Left lung (tissue), 10 donors: Measurements from ENCODE around the gene DBT. TPM values are rescaled to one million over a fixed set of nuclear protein-coding genes. Genes with fewer than 3 reads are reported as not detected.

Experiments
- ATAC-seq: fragments of 200-7000 bp; cut with Tn5 transposase; one replicate; pipeline ENCODE4 v1.9.1; 2020; ENCODE audit warnings: moderate library complexity
- DNase-seq, 4 donors: peaks; one replicate each; pipeline ENCODE4 v3.0.0-alpha.2; 2013 to 2020
- H3K27ac ChIP-seq, 2 donors: fragments of 200-600 bp; sonication (generic) in 1 of 2; one replicate each; pipeline versions ENCODE4 v1.5.0 to v1.8.0; 2020 to 2021
- H3K27me3 ChIP-seq, 2 donors: fragments of 200-600 bp; sonication (generic) in 1 of 2; one replicate each; pipeline versions ENCODE4 v1.5.0 to v1.8.0; 2020 to 2021
- H3K36me3 ChIP-seq, 2 donors: fragments of 200-600 bp; sonication (generic) in 1 of 2; one replicate each; pipeline versions ENCODE4 v1.5.0 to v1.8.0; 2020 to 2021
- H3K4me1 ChIP-seq, 2 donors: fragments of 200-600 bp; one replicate each; pipeline ENCODE4 v1.8.0; 2021
- H3K4me3 ChIP-seq, 2 donors: fragments of 200-600 bp; sonication (generic) in 1 of 2; one replicate each; pipeline versions ENCODE4 v1.5.0 to v1.8.0; 2020 to 2021; ENCODE audit warnings: mild to moderate bottlenecking in 1 of 2
- H3K9me3 ChIP-seq, 2 donors: fragments of 200-600 bp; sonication (generic) in 1 of 2; one replicate each; pipeline versions ENCODE4 v1.5.0 to v1.8.0; 2020 to 2021
- CTCF ChIP-seq, 2 donors: fragments of 200-600 bp; sonication (generic) in 1 of 2; IDR thresholded peaks; one replicate each; pipeline versions ENCODE4 v1.5.0 to v1.8.0; 2021; ENCODE audit warnings: antibody characterized with exemption in 2 of 2
- intact Hi-C, 2 donors: fragments of 100-400 bp; cut with DNase I; formaldehyde crosslinking; loops; one replicate each; pipeline versions ENCODE4 v1.11.2 to v1.14.2; 2022
- microRNA-seq, 2 donors: library from miRNA; unstranded; fragments of <30 nt; microRNA quantifications; one replicate each; pipeline ENCODE4, GENCODE V29; 2019
- polyA plus RNA-seq, 6 donors: library from polyadenylated mRNA; unstranded; fragments of 120-200 nt; gene quantifications; one replicate each; pipeline ENCODE4 v1.2.1, GENCODE V29; 2013; ENCODE audit not compliant: insufficient read length in 6 of 6
- total RNA-seq, 2 donors: library from RNA; stranded (reverse); fragmentation: NEBNext Ultra II Directional; extraction: Animal tissue kit (Norgen Biotek cat#: 25700); gene quantifications; one replicate each; pipeline ENCODE4 v1.2.1, GENCODE V29; 2021
- donor health status: DM: no; HTN: yes; CAD: no.
- donor health status: DM: no; HTN: no; CAD: no.

The DBT gene
- total and polyA plus RNA-seq, 8 donors, result 15.9 to 23.0 (median 19.8) TPM

GRCh38 chr1:100141192-100141591 is 108.4 kb downstream of the DBT start:
- no peak for ATAC-seq
- H3K9me3 ChIP-seq, result no peaks in the 10 kb centered on the region
- H3K36me3 ChIP-seq, result peaks cover 4 to 93% of the 10 kb centered on the region in 2 donors
- TF ChIP-seq CTCF (IDR thresholded peaks at IDR 0.05), result no peak
- no peaks in the 10 kb centered on the region for H3K27me3 ChIP-seq
- H3K4me3 ChIP-seq, result no peak overlapping the region
- H3K27ac ChIP-seq, result no peak overlapping the region
- no peaks in the 10 kb centered on the region for H3K4me1 ChIP-seq
- intact Hi-C loops, result no loop called here
- DNase-seq, result no peak

GRCh38 chr1:100137602-100138001 is 112.0 kb downstream of the DBT start:
- Histone ChIP-seq H3K9me3 (no peaks in the 10 kb centered on the region), H3K36me3 (peaks cover 4 to 58% of the 10 kb centered on the region in 2 donors), H3K27me3 (no peaks in the 10 kb centered on the region), H3K27ac (no peak overlapping the region), H3K4me3 (no peak overlapping the region), H3K4me1 (peaks cover 6 to 14% of the 10 kb centered on the region in 2 donors)
- intact Hi-C loops, result no loop called here
- TF ChIP-seq CTCF (IDR thresholded peaks at IDR 0.05), result no peak
- DNase-seq (no peak), ATAC-seq (no peak)

Small RNA genes lying within 50 kb of the gene (microRNA-seq; reads per million reads assigned to microRNA genes)
- gene MIR553, result 0 reads per million in 2 donors

Other genes starting within 250 kb of the DBT start
- gene SASS6, start 116.9 kb downstream of the DBT start, total RNA-seq, result 1 to 10 TPM; 3.1 to 3.7 TPM
- gene SASS6, start 116.9 kb downstream of the DBT start, polyA plus RNA-seq, result 1 to 10 TPM; 7.8 to 9.9 (median 8.6) TPM
- 10 to 100 TPM in 1 of 2 donors, 1 to 10 TPM in 1; 8.9 to 13.9 TPM for gene TRMT13, start 116.7 kb downstream of the DBT start, total RNA-seq
- 10 to 100 TPM; 37.9 to 53.6 (median 50.1) TPM for gene TRMT13, start 116.7 kb downstream of the DBT start, polyA plus RNA-seq
- 1 to 10 TPM in 1 of 2 donors, under 1 TPM in 1; 0.35 to 1.2 TPM for gene LRRC39, start 71.6 kb downstream of the DBT start, total RNA-seq
- gene LRRC39, start 71.6 kb downstream of the DBT start, polyA plus RNA-seq, result 1 to 10 TPM; 2.7 to 4.2 (median 3.5) TPM
- 10 to 100 TPM; 37.1 to 38.7 TPM for gene RTCA, start 16.4 kb upstream of the DBT start, total RNA-seq
- gene RTCA, start 16.4 kb upstream of the DBT start, polyA plus RNA-seq, result 10 to 100 TPM; 26.7 to 31.4 (median 31.2) TPM
- gene CDC14A, start 102.7 kb upstream of the DBT start, total RNA-seq, result 10 to 100 TPM in 1 of 2 donors, 1 to 10 TPM in 1; 8.9 to 13.9 TPM
- 10 to 100 TPM; 13.5 to 16.4 (median 14.7) TPM for gene CDC14A, start 102.7 kb upstream of the DBT start, polyA plus RNA-seq